GM12878 (cell line): ENCODE results near the gene RPS6KA3. TPM values are rescaled to one million over a fixed set of nuclear protein-coding genes. Genes with fewer than 3 reads are reported as not detected.

Experiments used
- ATAC-seq: fragments of 200-7000 bp; cut with Tn5 transposase; 3 replicates; pipeline ENCODE4 v1.9.1; 2020; ENCODE audit warnings: mild to moderate bottlenecking, moderate library complexity
- BruUV-seq: library from RNA; stranded (reverse); fragments of 400-500 nt; replicated peaks from 2 replicates; lab custom pipeline; 2021; lab: Mats Ljungman, UMichigan
- CTCF ChIA-PET: fragments of 300-600 bp; sonication (Branson Sonifier 250); formaldehyde crosslinking; extraction: SDS; loops from one replicate; lab custom pipeline; 2021; ENCODE audit warnings: inconsistent platforms; lab: Yijun Ruan, JAX
- POLR2A ChIA-PET: fragments of 350-600 bp; formaldehyde crosslinking; extraction: SDS; loops from one replicate; lab custom pipeline; 2021; ENCODE audit warnings: inconsistent platforms; lab: Charles Lee
- RAD21 ChIA-PET: fragments of 300-600 bp; sonication (Branson Sonifier 250); formaldehyde crosslinking; loops from one replicate; lab custom pipeline; 2023; ENCODE audit warnings: antibody characterized with exemption; ENCODE audit not compliant: unreplicated experiment; lab: Charles Lee
- SMC1A ChIA-PET: fragments of 300-600 bp; sonication (Branson Sonifier 250); formaldehyde crosslinking; loops from one replicate; lab custom pipeline; 2023; ENCODE audit not compliant: unreplicated experiment, uncharacterized antibody; lab: Charles Lee
- DNase-seq: peaks from one replicate; pipeline ENCODE4 v3.0.0-alpha.2; 2011; ENCODE audit warnings: low read depth, low spot score
- FAIRE-seq: peaks from 3 replicates; lab custom pipeline; 2011; peaks lifted over from hg19 to GRCh38; lab: Jason Lieb, UNC
- H2AFZ ChIP-seq: 2 replicates; pipeline ENCODE4 v1.6.0; 2011; ENCODE audit warnings: low read depth, low read length, control low read depth; ENCODE audit not compliant: control insufficient read depth
- H3K27ac ChIP-seq: 2 replicates; pipeline ENCODE4 v1.5.1; 2011; ENCODE audit warnings: control low read depth; ENCODE audit not compliant: control insufficient read depth, insufficient read depth
- H3K27me3 ChIP-seq, 2 experiments: replicated peaks in 1 of 2; 2 replicates each; pipeline versions ENCODE4 v1.6.0 to v1.6.1; 2011; ENCODE audit warnings: low read length in 1 of 2; ENCODE audit not compliant: control insufficient read depth in 2 of 2, insufficient read depth in 2 of 2
- H3K36me3 ChIP-seq, 2 experiments: 2 replicates each; pipeline ENCODE4 v1.5.1; 2011; ENCODE audit warnings: low read length in 1 of 2; ENCODE audit not compliant: control insufficient read depth in 2 of 2, insufficient read depth in 2 of 2
- H3K4me1 ChIP-seq: 2 replicates; pipeline ENCODE4 v1.6.1; 2011; ENCODE audit warnings: mild to moderate bottlenecking, low read length, moderate library complexity, mixed read lengths; ENCODE audit not compliant: control insufficient read depth, insufficient read depth
- H3K4me2 ChIP-seq: 2 replicates; pipeline ENCODE4 v1.6.0; 2011; ENCODE audit warnings: control low read depth; ENCODE audit not compliant: control insufficient read depth, insufficient read depth
- H3K4me3 ChIP-seq: fragments of 200-600 bp; sonication (generic); 2 replicates; pipeline ENCODE4 v1.5.1; 2016
- H3K79me2 ChIP-seq: 2 replicates; pipeline ENCODE4 v1.6.0; 2011; ENCODE audit warnings: low read length; ENCODE audit not compliant: control insufficient read depth, insufficient read depth
- H3K9ac ChIP-seq: 2 replicates; pipeline ENCODE4 v1.8.0; 2011; ENCODE audit warnings: low read length, control low read depth, mixed read lengths; ENCODE audit not compliant: control insufficient read depth, insufficient read depth
- H3K9me3 ChIP-seq: replicated peaks from 3 replicates; pipeline ENCODE4 v1.5.1; 2011; ENCODE audit warnings: mild to moderate bottlenecking, low read length; ENCODE audit not compliant: control insufficient read depth, insufficient read depth
- H4K20me1 ChIP-seq: 2 replicates; pipeline ENCODE4 v1.6.0; 2011; ENCODE audit not compliant: control insufficient read depth, insufficient read depth
- ATF7 ChIP-seq: fragments of 450-650 bp; IDR thresholded peaks from 2 replicates; pipeline ENCODE4 v1.6.1; 2016; ENCODE audit warnings: low read depth, mild to moderate bottlenecking
- CEBPB ChIP-seq, 2 experiments: fragments of 150-350 bp in 1 of 2; IDR thresholded peaks; 2 replicates each; pipeline ENCODE4 v1.6.1; 2012 to 2014; ENCODE audit warnings: low read depth in 2 of 2, low read length in 2 of 2, borderline replicate concordance in 1 of 2, inconsistent platforms in 1 of 2
- CREB1 ChIP-seq: IDR thresholded peaks from 2 replicates; pipeline ENCODE4 v1.6.1; 2012; ENCODE audit warnings: low read depth, mild to moderate bottlenecking, inconsistent platforms
- CREM ChIP-seq: IDR thresholded peaks from 2 replicates; pipeline ENCODE4 v1.6.1; 2014; ENCODE audit warnings: antibody characterized with exemption, low read depth
- EED ChIP-seq: sonication (generic); IDR thresholded peaks from 2 replicates; pipeline ENCODE4 v1.6.1; 2016; ENCODE audit warnings: antibody characterized with exemption, low read depth
- EGR1 ChIP-seq, 2 experiments: IDR thresholded peaks; 1 replicate in 1 of 2; 2 replicates in 1 of 2; pipeline ENCODE4 v1.6.1; 2011 to 2012; ENCODE audit warnings: low read depth in 2 of 2, low read length in 2 of 2, borderline replicate concordance in 1 of 2, mild to moderate bottlenecking in 1 of 2, moderate library complexity in 1 of 2
- EP300 ChIP-seq, 2 experiments: fragments of 150-350 bp in 1 of 2; IDR thresholded peaks; 2 replicates each; pipeline ENCODE4 v1.6.1; 2011 to 2012; ENCODE audit warnings: low read depth in 2 of 2, low read length in 2 of 2, borderline replicate concordance in 1 of 2, improper control_type of control experiment in 1 of 2, inconsistent platforms in 1 of 2; ENCODE audit not compliant: control insufficient read depth in 1 of 2
- GATAD2B ChIP-seq: fragments of 450-650 bp; conservative IDR thresholded peaks from 2 replicates; pipeline ENCODE4 v1.6.1; 2017; ENCODE audit warnings: low read depth, mild to moderate bottlenecking, moderate library complexity
- MEF2B ChIP-seq: fragments of 450-650 bp; IDR thresholded peaks from 2 replicates; pipeline ENCODE4 v1.6.1; 2018; ENCODE audit warnings: mild to moderate bottlenecking, moderate library complexity; ENCODE audit not compliant: partially characterized antibody, poor library complexity, severe bottlenecking
- MXI1 ChIP-seq: fragments of 150-350 bp; IDR thresholded peaks from 2 replicates; pipeline ENCODE4 v1.6.1; 2011; ENCODE audit warnings: low read depth, mild to moderate bottlenecking, inconsistent platforms, low read length, improper control_type of control experiment
- NBN ChIP-seq: fragments of 450-650 bp; IDR thresholded peaks from 2 replicates; pipeline ENCODE4 v1.6.1; 2016
- NFIC ChIP-seq: IDR thresholded peaks from 2 replicates; pipeline ENCODE4 v1.6.1; 2012; ENCODE audit warnings: low read depth, mild to moderate bottlenecking, inconsistent platforms, low read length, moderate library complexity
- NR2C2 ChIP-seq: IDR thresholded peaks from 2 replicates; pipeline ENCODE4 v1.6.1; 2011; ENCODE audit warnings: borderline replicate concordance, low read depth; ENCODE audit not compliant: control insufficient read depth, insufficient read length
- PAX5 ChIP-seq: IDR thresholded peaks from 2 replicates; pipeline ENCODE4 v1.6.1; 2011; ENCODE audit warnings: low read depth, low read length, borderline replicate concordance
- PKNOX1 ChIP-seq: fragments of 450-650 bp; IDR thresholded peaks from 2 replicates; pipeline ENCODE4 v1.6.1; 2016; ENCODE audit warnings: mild to moderate bottlenecking
- POLR2A ChIP-seq: IDR thresholded peaks from 2 replicates; pipeline ENCODE4 v1.6.1; 2011; ENCODE audit warnings: low read depth, mild to moderate bottlenecking, low read length
- POLR2AphosphoS5 ChIP-seq: IDR thresholded peaks from 2 replicates; pipeline ENCODE4 v1.6.1; 2011; ENCODE audit warnings: mild to moderate bottlenecking, low read length, inconsistent platforms
- SIN3A ChIP-seq: IDR thresholded peaks from 2 replicates; pipeline ENCODE4 v1.6.1; 2012; ENCODE audit warnings: low read depth, low read length, improper control_type of control experiment
- TAF1 ChIP-seq: IDR thresholded peaks from 2 replicates; pipeline ENCODE4 v1.6.1; 2011; ENCODE audit warnings: mild to moderate bottlenecking, low read depth, low read length, borderline replicate concordance
- WRNIP1 ChIP-seq: IDR thresholded peaks from 2 replicates; pipeline ENCODE4 v1.6.1; 2011; ENCODE audit warnings: low read depth, low read length, improper control_type of control experiment, borderline replicate concordance
- YY1 ChIP-seq: IDR thresholded peaks from 2 replicates; pipeline ENCODE4 v1.6.1; 2011; ENCODE audit warnings: low read depth, mild to moderate bottlenecking, low read length
- WGBS: methylation state at CpG from one replicate; pipeline ENCODE4 v1.1.6; 2016; ENCODE audit warnings: low lambda C conversion rate; ENCODE audit not compliant: insufficient replicate concordance, insufficient coverage; ENCODE audit errors: missing lambda C conversion rate; 5-methylcytosine and 5-hydroxymethylcytosine counted together
- in situ Hi-C: fragments of 300-500 bp; cut with MboI; formaldehyde crosslinking; loops from 9 replicates; pipeline ENCODE4 v1.14.3; 2018; ENCODE audit warnings: mixed read lengths
- intact Hi-C: fragments of 100-400 bp; cut with micrococcal nuclease; formaldehyde crosslinking; loops from one replicate; pipeline ENCODE4 v1.14.2; 2022; ENCODE audit not compliant: unreplicated experiment
- polyA plus RNA-seq, 11 experiments: library from polyadenylated mRNA; depleted of rRNA in 4 of 11; unstranded in 6 of 11; stranded (reverse) in 5 of 11; fragments of >200 nt; fragmentation: Nextera tagmentation in 4 of 11; fragmentation: Illumina TruSeq in 1 of 11; extraction: Ambion mirVana in 4 of 11; extraction: Trizol in 1 of 11; gene quantifications; 1 replicate in 1 of 11; 2 replicates in 10 of 11; pipeline versions ENCODE4 v1.2.1 to v1.2.3, GENCODE V29; 2011 to 2016; ENCODE audit warnings: inconsistent platforms in 2 of 11, missing spikeins in 2 of 11, low read depth in 1 of 11
- total RNA-seq, 4 experiments: library from RNA; depleted of rRNA in 3 of 4; stranded (reverse); fragments of >200 nt in 3 of 4; fragmentation: Illumina TruSeq in 1 of 4; extraction: Trizol in 1 of 4; gene quantifications; 2 replicates each; pipeline versions ENCODE4 v1.2.1 to v1.2.3, GENCODE V29; 2013 to 2021
- TF ChIP-seq, protein P1 (sequence below): fragments of 450-650 bp; IDR thresholded peaks from 2 replicates; pipeline ENCODE4 v1.6.1; 2016; ENCODE audit warnings: mild to moderate bottlenecking

RPS6KA3 gene
- total and polyA plus RNA-seq, 10 of the 15 experiments (the other 5 are each of a cell fraction or from before 2014, with no cell fraction given) = 2.8 to 35.6 (median 15.8) TPM

DNA sequence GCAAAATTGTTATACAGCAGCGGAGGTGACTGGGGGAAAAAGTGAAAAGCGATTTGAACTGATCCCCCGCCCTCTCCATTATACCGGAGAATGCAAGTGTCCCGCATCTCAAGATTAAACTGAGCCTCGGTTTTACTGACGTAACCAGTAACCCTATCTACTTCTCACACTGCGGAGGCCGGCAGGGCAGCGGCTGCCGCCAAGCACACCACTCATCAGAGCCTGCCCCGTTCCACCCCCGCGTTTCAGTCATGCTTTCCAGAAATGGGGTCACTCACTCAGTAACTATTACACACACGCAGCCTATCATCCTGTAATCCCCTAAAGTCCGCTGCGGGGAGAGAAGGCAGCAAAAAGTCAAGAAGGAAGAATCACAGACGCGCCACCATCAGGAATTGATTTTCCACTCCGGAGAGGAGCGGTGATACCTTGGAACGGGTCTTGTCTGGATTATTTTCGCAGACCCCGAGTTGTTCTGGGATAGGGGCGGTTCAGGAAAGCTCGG, 1.4 kb downstream of the RPS6KA3 start:
- Histone ChIP-seq H3K36me3 (no peaks in the 10 kb centered on the region), H2AFZ (no peak overlapping the region), H3K27me3 (peaks cover 2 to 6% of the 10 kb centered on the region in 2 experiments; a peak in 1 of 4 replicates), H3K79me2 (peaks cover 49% of the 10 kb centered on the region), H3K27ac (peak overlapping the region; percentile 28), H3K4me3 (peak overlapping the region; percentile 70), H3K4me2 (peak overlapping the region; percentile 64; the same call in 1 of the 2 replicates), H3K9ac (peak overlapping the region; percentile 55), H3K4me1 (no peaks in the 10 kb centered on the region), H3K9me3 (no peaks in the 10 kb centered on the region; the same call in 1 of the 3 replicates), H4K20me1 (no peaks in the 10 kb centered on the region)
- RAD21 ChIA-PET = no interaction called here
- BruUV-seq = no TSS peak
- SMC1A ChIA-PET = no interaction called here
- CTCF ChIA-PET = no interaction called here
- peak; percentile 71 for ATAC-seq
- 45% methylated on average over 26 of the region's 26 CpGs for WGBS
- in situ Hi-C loops (no loop called here), intact Hi-C loops (loop anchor here (5.0 kb wide), 2 partner anchors 57 to 252 kb away; no protein-coding TSS in a partner anchor)
- DNase-seq = no peak
- peak; percentile 85 for FAIRE-seq
- POLR2A ChIA-PET = no interaction called here
- TF ChIP-seq POLR2AphosphoS5 = peak; percentile 66
- TF ChIP-seq POLR2A = peak; percentile 60
- peak; percentile 79 for TF ChIP-seq ATF7
- peak; percentile 28; the same call in 1 of the 2 replicates for TF ChIP-seq PAX5
- no peak for TF ChIP-seq MEF2B
- peak; percentile 40; the same call in 1 of the 2 replicates for TF ChIP-seq YY1
- TF ChIP-seq MXI1 = peak; percentile 26; the same call in 1 of the 2 replicates
- 0 out of 2 replicates have a peak, but pooled peaks have one; percentile 23 for TF ChIP-seq CREB1
- 0 out of 2 replicates have a peak, but pooled peaks have one; percentile 22 for TF ChIP-seq NFIC
- TF ChIP-seq, protein P1, sequence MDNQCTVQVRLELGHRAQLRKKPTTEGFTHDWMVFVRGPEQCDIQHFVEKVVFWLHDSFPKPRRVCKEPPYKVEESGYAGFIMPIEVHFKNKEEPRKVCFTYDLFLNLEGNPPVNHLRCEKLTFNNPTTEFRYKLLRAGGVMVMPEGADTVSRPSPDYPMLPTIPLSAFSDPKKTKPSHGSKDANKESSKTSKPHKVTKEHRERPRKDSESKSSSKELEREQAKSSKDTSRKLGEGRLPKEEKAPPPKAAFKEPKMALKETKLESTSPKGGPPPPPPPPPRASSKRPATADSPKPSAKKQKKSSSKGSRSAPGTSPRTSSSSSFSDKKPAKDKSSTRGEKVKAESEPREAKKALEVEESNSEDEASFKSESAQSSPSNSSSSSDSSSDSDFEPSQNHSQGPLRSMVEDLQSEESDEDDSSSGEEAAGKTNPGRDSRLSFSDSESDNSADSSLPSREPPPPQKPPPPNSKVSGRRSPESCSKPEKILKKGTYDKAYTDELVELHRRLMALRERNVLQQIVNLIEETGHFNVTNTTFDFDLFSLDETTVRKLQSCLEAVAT = peak; percentile 37; the same call in 1 of the 2 replicates
- TF ChIP-seq CEBPB (IDR thresholded peaks at IDR 0.05; ENCODE audit: borderline replicate concordance in 1 of 2, low read depth in 2 of 2, low read length in 2 of 2) = no peak
- TF ChIP-seq NBN = peak; percentile 49; the same call in 1 of the 2 replicates
- no peak for TF ChIP-seq NR2C2
- TF ChIP-seq TAF1 = peak; percentile 42; the same call in 1 of the 2 replicates
- TF ChIP-seq CREM = peak; percentile 24; the same call in 1 of the 2 replicates
- TF ChIP-seq WRNIP1 = no peak
- TF ChIP-seq SIN3A = 0 out of 2 replicates have a peak, but pooled peaks have one; percentile 50
- TF ChIP-seq EGR1 (IDR thresholded peaks at IDR 0.05; ENCODE audit: borderline replicate concordance in 1 of 2, low read depth in 2 of 2, low read length in 2 of 2) = peak; percentile 37 to 94
- peak; percentile 14; the same call in 1 of the 2 replicates for TF ChIP-seq GATAD2B
- TF ChIP-seq EP300 (IDR thresholded peaks at IDR 0.05; ENCODE audit: borderline replicate concordance in 1 of 2, control insufficient read depth in 1 of 2, low read depth in 2 of 2, low read length in 2 of 2) = no peak
- TF ChIP-seq EED = 0 out of 2 replicates have a peak, but pooled peaks have one; percentile 24
- peak; percentile 41; the same call in 1 of the 2 replicates for TF ChIP-seq PKNOX1
